Right forelimb (tissue), 1 donor: Measurements from ENCODE around the gene PRKAR1B.

Source experiments
- DNase-seq: peaks from one replicate; pipeline ENCODE4 v3.0.0-alpha.2; 2018

Gene PRKAR1B

GRCh38 chr7:534075-534474, 193.0 kb downstream of the PRKAR1B start:
- DNase-seq = no peak

GRCh38 chr7:533266-533665, 193.8 kb downstream of the PRKAR1B start:
- DNase-seq = no peak

GRCh38 chr7:532379-533143, 194.5 kb downstream of the PRKAR1B start:
- no peak for DNase-seq

GRCh38 chr7:531777-532176, 195.3 kb downstream of the PRKAR1B start:
- no peak for DNase-seq

GRCh38 chr7:528451-528850, 198.6 kb downstream of the PRKAR1B start:
- DNase-seq = no peak

- DNase-seq = no peak
Measured at GRCh38 chr7:527723-528122, 199.4 kb downstream of the PRKAR1B start.

GRCh38 chr7:526460-527034, 200.5 kb downstream of the PRKAR1B start:
- no peak for DNase-seq

GRCh38 chr7:525740-526139, 201.3 kb downstream of the PRKAR1B start:
- no peak for DNase-seq

GRCh38 chr7:524800-525199, 202.3 kb downstream of the PRKAR1B start:
- DNase-seq = no peak

GRCh38 chr7:523347-524336, 203.4 kb downstream of the PRKAR1B start:
- no peak for DNase-seq

GRCh38 chr7:522951-523314, 204.1 kb downstream of the PRKAR1B start:
- no peak for DNase-seq

- no peak for DNase-seq
Measured at GRCh38 chr7:522071-522950, 204.8 kb downstream of the PRKAR1B start.

GRCh38 chr7:521221-522070, 205.6 kb downstream of the PRKAR1B start:
- DNase-seq = peak; percentile 80

- DNase-seq = no peak
Measured at GRCh38 chr7:520503-521161, 206.4 kb downstream of the PRKAR1B start.

GRCh38 chr7:519484-520390, 207.3 kb downstream of the PRKAR1B start, which contains the start of gene PDGFA:
TSS of gene PDGFA (minus strand) at chr7:519846. CDS start at chr7:519001, 845 bp downstream.
- DNase-seq = peak; percentile 81

- DNase-seq = peak; percentile 82
Measured at GRCh38 chr7:518630-519483, 208.2 kb downstream of the PRKAR1B start.

- DNase-seq = peak; percentile 77
Measured at GRCh38 chr7:517774-518629, 209.1 kb downstream of the PRKAR1B start.
